Epithelial cell of umbilical artery (primary cell): Measurements from ENCODE around the gene TMEM212. TPM values are rescaled to one million over a fixed set of nuclear protein-coding genes. Genes with fewer than 3 reads are reported as not detected.

Experiments
- total RNA-seq: library from RNA; depleted of rRNA; stranded (reverse); fragments of >200 nt; gene quantifications from 2 replicates; pipeline ENCODE4 v1.2.3, GENCODE V29; 2014

TMEM212 gene
- under 0.01 TPM in 1 of 2 replicates, not detected in the other for total RNA-seq

GRCh38 chr3:171842864-171843518, at the start of gene TMEM212:
Gene TMEM212, plus strand, starts transcription at chr3:171843349. Its CDS starts 35 bp downstream, at chr3:171843384.

GRCh38 chr3:171809861-171810628, 33.1 kb upstream of the TMEM212 start, which contains the start of gene PLD1:
Gene PLD1, minus strand, starts transcription at chr3:171810483. Its CDS starts 72,432 bp downstream, at chr3:171738051.

Other genes starting within 250 kb of the TMEM212 start
- gene PLD1, start 32.9 kb upstream of the TMEM212 start, total RNA-seq: 40.7 and 60.7 TPM in 2 replicates
- gene FNDC3B, start 196.2 kb downstream of the TMEM212 start, total RNA-seq: 134 and 145 TPM in 2 replicates